Measurements from ENCODE around the gene KIAA0753.

- TF ChIP-seq CTCF (IDR thresholded peaks at IDR 0.05) = no peak
- TF ChIP-seq POLR2A (IDR thresholded peaks at IDR 0.05) = no peak
These were observed 112.0 kb downstream of the KIAA0753 start for GRCh38 chr17:6528557-6528956.
